Measurements from ENCODE around the gene DCLK1. TPM values are rescaled to one million over a fixed set of nuclear protein-coding genes. Genes with fewer than 3 reads are reported as not detected.
A peak's percentile ranks its signal among the peaks of the same experiment; 100 is the strongest.
"Not testable (repeated sequence)": the region's sequence is repeated elsewhere in the genome, so short reads cannot be mapped to it uniquely, and the experiment has no call there.

Gene DCLK1
- total RNA-seq, 4 donors from 2014 or later = 0.72 to 9.1 (median 4.9) TPM

GRCh38 chr13:35984776-35985453 lies 146.3 kb downstream of the DCLK1 start:
- intact Hi-C loops (cut with DNase I) = no loop called here
- WGBS, 2 donors = 78 to 82% methylated on average over 10 of the region's 10 CpGs
- Histone ChIP-seq H3K27me3 (peaks cover 0 to 8% (median 0%) of the 10 kb centered on the region in 4 donors), H3K9me3 (peaks cover 0 to 9% (median 0%) of the 10 kb centered on the region in 3 donors), H3K4me3 (no peak overlapping the region), H3K36me3 (no peaks in the 10 kb centered on the region), H3K4me1 (peaks cover 0 to 4% (median 4%) of the 10 kb centered on the region in 3 donors), H3K27ac (no peak overlapping the region)
- DNase-seq = no peak
- TF ChIP-seq POLR2A (IDR thresholded peaks at IDR 0.05) = no peak
- no peak for TF ChIP-seq CTCF (IDR thresholded peaks at IDR 0.05)

GRCh38 chr13:35984287-35984686 lies 146.9 kb downstream of the DCLK1 start:
- no peak for DNase-seq
- no peaks in the 10 kb centered on the region for H3K36me3 ChIP-seq
- no peak overlapping the region for H3K4me3 ChIP-seq
- no peak for TF ChIP-seq CTCF (IDR thresholded peaks at IDR 0.05)
- TF ChIP-seq POLR2A (IDR thresholded peaks at IDR 0.05) = no peak
- peaks cover 0 to 11% (median 6%) of the 10 kb centered on the region in 3 donors for H3K4me1 ChIP-seq
- peaks cover 0 to 13% (median 0%) of the 10 kb centered on the region in 3 donors for H3K9me3 ChIP-seq
- H3K27me3 ChIP-seq = peaks cover 0 to 8% (median 0%) of the 10 kb centered on the region in 4 donors
- no peak overlapping the region for H3K27ac ChIP-seq
- WGBS, 2 donors = 81 to 83% methylated on average over 2 to 3 of the region's 3 CpGs
- intact Hi-C loops (cut with DNase I) = no loop called here

GRCh38 chr13:35983703-35984102 lies 147.5 kb downstream of the DCLK1 start:
- intact Hi-C loops (cut with DNase I); H3K27me3 ChIP-seq; H3K4me3 ChIP-seq; DNase-seq; H3K36me3 ChIP-seq; H3K27ac ChIP-seq: not testable (repeated sequence)
- Histone ChIP-seq H3K9me3 (peaks cover 0 to 13% (median 0%) of the 10 kb centered on the region in 3 donors), H3K4me1 (peaks cover 0 to 16% (median 11%) of the 10 kb centered on the region in 3 donors)
- WGBS, 2 donors = 50 to 81% methylated on average over 1 of the region's 1 CpG

GRCh38 chr13:35983206-35983605 lies 148.0 kb downstream of the DCLK1 start:
- peaks cover 0 to 13% (median 0%) of the 10 kb centered on the region in 3 donors for H3K9me3 ChIP-seq
- H3K27ac ChIP-seq = no peak overlapping the region
- DNase-seq = no peak
- WGBS, 2 donors = 80% methylated on average over 1 of the region's 1 CpG; no CpG with 5 or more reads in 1 of the 2 donors
- H3K27me3 ChIP-seq = peaks cover 0 to 8% (median 0%) of the 10 kb centered on the region in 4 donors
- intact Hi-C loops (cut with DNase I) = no loop called here
- H3K4me1 ChIP-seq = peaks cover 0 to 19% (median 12%) of the 10 kb centered on the region in 3 donors
- no peak for TF ChIP-seq POLR2A (IDR thresholded peaks at IDR 0.05)
- no peaks in the 10 kb centered on the region for H3K36me3 ChIP-seq
- no peak overlapping the region for H3K4me3 ChIP-seq

- intact Hi-C loops (cut with DNase I) = loop anchor here (2.0 kb wide), 1 partner anchor 297 kb away; no protein-coding TSS in a partner anchor
- Histone ChIP-seq H3K9me3 (peaks cover 0 to 13% (median 0%) of the 10 kb centered on the region in 3 donors), H3K4me3 (no peak overlapping the region), H3K27ac (peak overlapping the region; percentile 56 to 82 (median 71)), H3K36me3 (no peaks in the 10 kb centered on the region), H3K27me3 (no peaks in the 10 kb centered on the region), H3K4me1 (peaks cover 0 to 19% (median 12%) of the 10 kb centered on the region in 3 donors)
- peak; percentile 9 for DNase-seq
- no peak for TF ChIP-seq POLR2A (IDR thresholded peaks at IDR 0.05)
- TF ChIP-seq CTCF (IDR thresholded peaks at IDR 0.05) = no peak
- 15 to 42% methylated on average over 8 of the region's 8 CpGs for WGBS, 2 donors
These were observed 151.7 kb downstream of the DCLK1 start for GRCh38 chr13:35979361-35979951.

Measured in esophagus squamous epithelium (tissue), 5 donors.